Inflammatory macrophage (primary cell): Measurements from ENCODE around the gene LBH.
A peak's percentile ranks its signal among the peaks of the same experiment; 100 is the strongest.

Source experiments
- DNase-seq, 2 donors: peaks; one replicate each; pipeline ENCODE4 v3.0.0-alpha.2; 2020 to 2022

The LBH gene

DNA sequence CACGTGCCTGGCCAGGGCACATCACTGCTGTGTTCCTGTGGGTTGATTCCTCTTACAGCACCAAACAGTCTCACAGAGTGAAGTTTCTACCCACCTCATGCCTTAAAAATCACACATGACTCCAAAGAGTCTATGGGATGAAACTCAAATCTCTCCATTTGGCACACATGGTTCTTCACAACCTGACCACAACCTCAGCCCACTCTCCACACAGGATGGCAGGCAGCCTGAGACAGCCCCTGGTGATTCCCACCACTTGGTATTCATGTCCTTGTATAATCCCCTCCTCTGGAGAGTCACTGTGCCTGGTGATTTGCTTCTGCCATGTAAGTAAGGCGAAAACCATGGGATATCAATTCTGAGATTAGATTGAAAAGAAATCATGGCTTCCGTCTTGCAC, 46.2 kb downstream of the LBH start:
- no peak for DNase-seq

DNA sequence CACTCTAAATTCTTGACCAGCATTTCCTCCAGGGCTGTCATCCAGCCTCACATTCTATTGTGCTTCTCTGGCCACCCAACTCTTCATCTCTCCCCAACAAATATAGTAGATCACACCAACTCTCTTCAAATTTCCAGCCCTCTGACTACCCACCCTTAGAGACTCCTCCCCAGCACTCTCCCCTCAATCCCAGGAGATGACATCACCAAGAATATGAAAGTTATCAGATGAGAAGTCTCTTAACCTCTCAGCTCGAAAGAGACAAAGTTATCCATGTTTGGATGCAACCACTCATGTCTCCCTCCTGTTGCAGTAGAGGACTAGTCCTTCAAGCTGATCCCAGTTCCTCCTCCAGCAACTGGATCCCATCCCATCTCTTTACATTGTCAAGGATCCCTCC, 47.1 kb downstream of the LBH start:
- DNase-seq: no peak

DNA sequence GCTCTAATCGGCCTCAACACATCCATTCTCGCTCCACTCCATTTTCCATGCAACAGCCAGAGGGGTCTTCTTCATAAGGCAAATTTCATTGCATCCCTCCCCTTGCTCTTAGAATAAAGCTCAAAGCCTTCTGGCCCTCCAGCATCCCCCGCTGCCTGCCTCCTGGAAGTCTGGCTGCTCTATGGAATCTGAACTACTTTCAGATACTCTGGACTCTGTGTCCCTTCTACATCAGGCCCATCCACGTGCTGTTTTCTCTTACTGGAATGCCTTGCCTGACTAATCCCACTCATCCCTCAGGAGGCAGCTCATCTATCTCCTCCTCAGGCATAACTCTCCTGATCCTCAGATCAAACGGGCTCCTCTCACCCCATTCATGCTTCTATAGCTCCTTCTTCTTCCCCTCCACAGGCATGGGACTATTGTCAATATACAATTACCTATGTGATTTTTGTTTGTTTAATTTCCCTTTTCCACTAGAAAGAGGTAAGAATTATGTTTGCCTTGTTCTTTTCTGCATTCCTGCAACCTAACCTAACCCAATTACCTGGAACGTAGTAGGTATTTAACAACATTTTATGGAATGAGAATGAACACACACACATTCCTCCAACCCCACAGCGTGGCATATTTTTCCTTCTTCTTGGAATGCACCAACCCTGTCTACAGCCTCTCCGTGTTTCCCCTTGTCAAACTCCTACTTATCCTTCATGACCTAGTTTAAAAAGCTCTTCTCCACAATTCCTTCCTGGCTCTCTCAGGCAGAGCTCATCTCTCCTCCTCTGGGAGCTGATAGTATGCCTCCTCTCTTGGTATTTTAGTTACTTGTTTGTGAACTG, 49.5 kb downstream of the LBH start:
- no peak for DNase-seq

DNA sequence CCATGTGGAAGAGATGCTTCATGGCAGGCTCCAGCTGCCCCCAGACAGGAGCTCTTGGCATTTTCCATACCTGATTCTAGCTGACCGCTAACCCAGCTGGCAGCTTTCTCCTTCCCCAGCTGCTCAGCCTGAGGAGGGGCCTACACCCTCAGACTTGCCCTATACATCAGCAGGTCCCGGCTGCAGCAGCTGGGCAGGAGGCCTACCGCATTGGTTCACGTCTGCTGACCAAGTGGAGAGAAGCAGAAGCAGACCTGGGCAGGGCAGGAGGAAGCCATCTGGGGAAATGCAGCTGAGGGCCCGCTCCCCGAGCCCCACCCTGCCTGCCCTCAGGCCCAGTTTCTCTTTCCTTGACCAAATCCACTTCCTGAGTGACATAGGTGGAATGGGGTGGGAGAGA, 50.7 kb downstream of the LBH start:
- DNase-seq: peak in 1 of 2 donors; percentile 27

DNA sequence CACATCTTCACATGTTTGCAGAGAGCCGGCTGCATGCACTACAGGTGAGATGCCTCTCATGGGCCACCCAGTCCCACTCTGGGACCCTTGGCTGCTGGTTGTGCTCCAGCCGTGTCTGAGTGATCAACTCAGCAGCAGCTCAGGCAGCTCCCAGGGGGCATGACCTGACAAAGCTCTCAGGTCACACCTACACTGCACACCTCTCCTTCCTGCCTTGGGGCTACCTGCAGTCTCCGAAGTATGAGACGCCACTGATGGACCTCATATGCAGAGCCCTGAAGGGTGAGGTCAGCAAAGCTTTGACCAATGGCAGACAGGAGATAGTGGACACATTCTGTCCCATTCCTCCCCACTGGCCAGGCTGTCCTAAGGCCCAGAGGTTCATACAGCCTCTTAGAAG, 51.4 kb downstream of the LBH start:
- no peak for DNase-seq

DNA sequence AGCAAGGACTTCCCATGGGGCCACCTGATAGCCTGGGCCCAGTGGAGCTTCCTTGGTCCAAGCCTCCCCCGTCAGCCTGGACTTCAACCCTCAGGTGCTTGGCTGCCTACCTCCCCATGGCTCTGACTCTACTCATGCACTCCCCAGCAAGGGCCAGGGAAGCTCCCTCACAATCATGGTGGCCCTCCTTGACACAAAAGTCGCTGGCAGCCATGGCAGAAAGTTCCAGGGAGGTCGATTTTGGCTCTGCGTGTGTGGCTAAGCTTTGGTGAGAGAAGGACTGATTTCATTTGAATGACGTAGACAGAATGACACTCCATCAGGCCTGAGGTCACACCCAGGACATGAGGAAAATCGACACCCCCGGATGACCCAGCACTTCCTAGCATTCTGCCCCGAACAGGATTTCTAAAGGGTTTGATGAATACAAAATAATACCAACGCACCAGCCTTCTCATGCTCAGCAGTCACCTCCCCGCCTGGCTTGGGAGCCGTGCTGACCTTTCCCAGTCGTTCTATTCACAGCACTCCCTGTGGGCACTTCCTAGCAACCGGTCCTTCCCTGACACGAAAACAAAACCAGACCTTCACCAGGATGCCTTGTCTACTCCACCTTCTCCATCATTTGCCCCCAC, 52.7 kb downstream of the LBH start:
- no peak for DNase-seq

DNA sequence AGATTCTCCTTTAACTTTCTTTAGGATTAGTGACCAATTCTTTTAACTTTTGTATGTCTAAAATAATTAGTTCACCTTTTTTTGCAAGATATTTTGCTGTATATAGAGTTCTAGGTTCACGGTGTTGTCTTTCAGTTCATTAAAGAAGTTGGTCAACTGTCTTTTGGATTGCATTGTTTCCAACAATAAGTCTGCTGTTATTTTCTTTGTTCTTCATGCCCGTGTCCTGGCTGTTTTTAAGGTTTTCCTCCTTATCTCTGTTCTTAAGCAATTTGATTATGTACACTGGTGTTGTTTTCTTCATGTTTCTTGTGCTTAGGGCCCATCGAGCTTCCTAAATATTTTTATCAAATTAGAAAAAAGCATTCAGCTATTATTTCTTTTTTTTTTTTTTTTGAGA, 54.4 kb downstream of the LBH start:
- DNase-seq: no peak

DNA sequence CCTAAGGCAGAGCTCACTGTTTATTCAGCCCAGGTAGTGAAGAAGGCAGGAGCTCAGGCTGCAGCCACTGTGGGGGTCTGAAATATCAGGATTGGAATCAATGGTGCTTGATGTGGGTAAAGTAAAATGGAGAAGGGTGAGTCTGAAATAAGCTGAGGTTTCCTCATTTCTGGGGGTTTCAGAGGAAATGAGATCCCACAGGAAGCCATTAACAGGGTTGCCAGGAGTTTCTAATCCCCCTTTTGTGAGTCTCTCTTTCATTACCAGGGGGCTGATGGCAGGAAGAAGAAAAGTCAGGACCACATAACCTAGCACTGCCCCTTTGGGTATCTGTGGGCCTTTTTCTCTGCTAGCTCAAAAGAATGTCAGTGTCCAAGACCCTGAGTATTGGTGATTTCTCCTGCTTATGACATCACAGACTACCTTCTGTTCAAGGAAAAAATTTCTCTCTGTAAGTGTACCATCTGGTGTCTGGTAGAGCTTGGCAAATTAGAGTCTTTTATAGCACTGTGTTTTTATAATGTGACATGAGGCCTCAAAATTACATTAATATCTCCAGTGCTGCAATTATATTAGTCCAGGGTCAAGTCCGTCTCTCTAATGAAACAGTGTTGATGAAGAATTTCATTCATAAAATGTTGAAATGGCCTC, 56.0 kb downstream of the LBH start:
- DNase-seq: no peak

DNA sequence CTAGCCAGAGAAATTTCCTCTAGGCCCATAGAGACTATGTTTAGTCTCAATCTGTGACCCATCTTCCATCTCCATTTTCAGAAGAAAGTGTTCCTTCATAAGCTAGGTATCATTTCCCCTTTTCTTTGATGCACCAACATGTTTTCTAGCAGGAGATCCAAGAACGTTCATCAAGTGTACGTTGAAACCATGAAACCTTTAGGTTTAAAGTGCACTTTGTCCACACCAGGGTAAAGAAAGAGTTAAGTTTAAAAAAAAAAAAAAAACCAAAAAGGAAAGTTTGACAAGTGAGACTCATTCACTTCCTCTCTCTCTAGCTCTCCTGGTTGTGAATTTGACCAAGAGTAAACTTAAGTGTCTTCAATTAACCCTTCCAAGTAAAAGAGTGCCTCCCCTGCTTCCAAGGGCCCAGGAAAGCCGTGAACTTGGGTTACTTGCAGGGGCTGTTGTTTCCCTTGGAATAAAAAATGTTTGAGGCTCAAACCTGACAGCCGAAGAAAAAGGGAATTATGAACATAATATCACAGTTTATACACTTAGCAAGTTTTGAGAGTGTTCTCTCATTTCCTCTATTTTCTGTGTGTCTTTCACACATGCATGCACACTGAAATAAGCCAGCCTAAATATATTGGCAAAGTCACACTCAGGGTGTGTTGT, 56.7 kb downstream of the LBH start:
- no peak for DNase-seq

DNA sequence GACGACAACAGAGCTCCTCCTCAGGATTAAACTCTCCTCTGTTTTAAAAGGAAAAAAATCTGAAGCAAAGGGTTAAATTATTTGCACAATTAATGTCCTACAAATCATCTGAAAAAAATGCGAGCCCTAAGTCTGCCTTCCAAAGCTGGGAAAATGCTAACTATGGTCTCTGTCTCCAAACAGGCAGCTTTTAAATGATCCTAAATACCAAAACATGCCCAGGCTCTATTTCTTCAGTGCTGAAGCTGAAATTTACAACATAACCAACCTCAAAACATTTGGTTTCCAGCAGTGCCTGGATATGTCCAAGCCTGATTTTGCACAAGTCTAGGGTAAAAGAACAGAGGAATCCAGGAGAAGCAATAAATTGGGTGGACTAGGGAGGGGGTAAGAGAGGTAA, 57.2 kb downstream of the LBH start:
- no peak for DNase-seq

DNA sequence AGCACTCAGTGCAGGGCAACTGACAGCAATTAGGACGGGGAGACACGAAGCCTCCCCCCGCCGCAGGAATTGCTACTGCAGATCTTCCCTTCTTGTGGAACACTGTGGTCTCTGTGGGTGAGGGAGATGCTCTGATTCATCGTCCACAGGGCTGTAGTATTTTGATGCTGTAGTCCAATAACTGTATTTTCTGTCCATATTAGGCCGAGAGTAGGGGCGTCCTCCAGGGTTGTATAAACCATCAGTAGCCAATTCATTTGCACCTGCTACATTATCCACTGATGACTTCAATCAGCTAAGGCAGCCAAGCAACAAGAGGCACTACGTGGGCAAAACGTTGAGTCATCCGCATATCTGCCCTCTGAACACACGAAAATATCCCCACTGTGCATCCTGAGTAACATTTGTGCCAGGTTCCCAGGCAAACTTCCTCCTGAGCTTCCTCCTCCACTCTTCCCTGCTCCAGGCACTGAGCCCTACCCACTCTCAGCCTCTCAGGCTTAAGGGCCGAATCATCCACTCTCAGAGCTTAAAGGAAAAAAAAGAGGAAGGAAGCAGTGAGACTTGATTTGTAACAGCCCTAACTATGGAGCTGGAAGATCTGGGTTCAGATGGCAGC, 62.1 kb downstream of the LBH start:
- peak; percentile 62 to 70 for DNase-seq

DNA sequence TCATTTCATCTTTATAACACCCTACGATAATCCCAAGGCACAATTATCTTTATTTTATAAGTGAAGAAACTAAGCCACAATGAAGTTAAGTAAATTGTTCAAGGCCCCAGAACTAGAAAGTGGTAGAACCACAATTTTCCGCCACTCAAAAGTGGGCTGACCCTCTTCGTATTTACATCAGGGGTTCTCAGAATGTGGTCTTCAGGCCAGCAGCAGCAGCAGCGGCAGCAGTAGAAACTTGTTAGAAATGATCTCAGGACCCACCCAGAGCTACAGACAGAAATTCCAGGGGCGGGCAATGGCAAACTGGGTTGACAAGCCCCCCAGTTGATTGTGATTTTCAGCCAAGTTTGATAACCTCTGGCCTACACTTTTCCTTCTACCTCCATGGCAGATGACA, 62.8 kb downstream of the LBH start:
- DNase-seq: no peak

DNA sequence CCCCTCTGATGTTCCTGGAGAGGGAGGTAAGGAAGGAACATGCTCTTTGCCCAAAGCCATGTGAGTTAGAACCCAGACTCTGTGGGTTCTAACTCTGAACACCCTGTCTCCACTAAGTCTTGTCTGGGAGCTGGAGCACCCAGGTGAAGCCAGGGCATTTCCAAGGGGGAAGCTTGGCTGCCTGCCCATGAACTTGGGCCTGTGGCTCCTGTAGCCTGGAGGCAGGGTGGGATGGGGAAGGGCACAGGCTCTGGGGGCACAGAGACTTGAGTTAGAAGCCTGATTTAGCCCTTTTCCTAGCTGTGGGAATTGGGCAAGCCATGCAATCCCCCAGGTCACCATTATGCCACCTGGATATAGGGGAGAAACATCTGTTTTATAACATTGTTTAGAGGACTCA, 65.2 kb downstream of the LBH start:
- DNase-seq: no peak

DNA sequence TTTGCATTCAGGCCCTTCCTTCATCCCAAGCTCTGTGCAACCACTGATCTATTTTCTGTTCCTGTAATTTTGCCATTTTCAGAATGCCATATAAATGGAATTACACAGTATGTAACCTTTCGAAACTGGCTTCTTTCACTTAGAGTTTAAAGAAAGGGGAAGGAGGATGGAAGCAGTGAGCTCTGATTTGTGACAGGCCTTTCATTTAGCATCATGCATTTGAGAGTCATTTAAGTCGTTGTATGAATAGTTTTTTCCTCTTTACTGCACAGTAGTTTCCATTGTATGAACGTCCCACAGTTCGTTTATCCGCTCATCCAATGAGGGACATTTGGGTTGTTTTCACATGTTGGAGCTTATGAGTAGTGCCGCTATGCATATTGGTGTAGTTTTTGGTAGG, 67.0 kb downstream of the LBH start:
- DNase-seq: peak in 1 of 2 donors; percentile 42

DNA sequence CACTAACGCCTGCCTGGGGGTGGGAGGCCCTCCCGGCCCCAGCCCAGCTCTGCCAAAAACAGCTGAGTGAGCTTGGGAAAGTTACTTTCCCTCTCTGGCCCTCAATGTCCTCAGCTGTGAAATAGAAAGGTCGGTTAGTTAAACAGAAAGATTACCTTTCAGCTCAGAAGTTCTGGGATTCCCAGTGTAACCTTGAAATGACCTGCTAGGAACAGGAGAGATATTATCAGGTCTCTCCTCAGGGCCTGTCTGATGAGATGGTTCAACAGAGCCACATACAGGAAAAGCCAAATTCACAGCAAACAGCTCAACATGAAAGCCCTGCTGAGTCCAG, 68.8 kb downstream of the LBH start:
- DNase-seq: no peak

DNA sequence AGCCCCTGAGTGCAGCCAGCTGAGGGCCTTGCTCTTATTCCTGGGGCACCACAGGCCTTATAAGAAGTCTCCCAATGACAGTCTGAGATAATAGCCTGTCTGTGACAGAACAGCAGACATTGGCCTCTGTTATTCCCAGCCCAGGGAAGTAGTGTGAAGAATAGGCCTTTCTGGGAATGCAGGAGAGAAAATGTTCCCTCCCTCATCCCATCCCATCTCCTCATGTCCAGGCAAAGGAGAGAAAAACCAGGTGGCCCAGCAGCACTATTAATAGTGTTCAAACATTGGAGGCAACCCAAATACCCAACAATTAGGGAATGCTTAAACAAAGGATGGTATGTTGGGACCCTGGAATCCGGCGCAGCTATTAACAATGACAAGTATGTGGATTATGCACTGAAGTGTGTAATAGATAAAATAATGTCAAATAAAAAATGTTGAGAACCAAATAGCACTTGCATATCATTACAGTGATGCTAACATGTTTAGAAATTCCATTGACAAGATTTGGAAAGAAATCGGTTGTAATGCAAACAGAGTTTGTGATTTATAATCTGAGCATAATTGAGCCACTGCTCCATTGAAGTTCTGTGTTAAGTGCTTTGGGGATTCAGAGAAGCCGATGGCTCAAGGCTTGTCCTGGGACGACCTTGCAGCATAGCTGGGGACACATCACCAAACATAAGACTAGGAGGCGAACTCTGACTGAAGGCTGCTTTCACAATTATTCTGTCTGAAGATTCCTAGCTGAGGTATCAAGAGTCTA, 69.3 kb downstream of the LBH start:
- no peak for DNase-seq

DNA sequence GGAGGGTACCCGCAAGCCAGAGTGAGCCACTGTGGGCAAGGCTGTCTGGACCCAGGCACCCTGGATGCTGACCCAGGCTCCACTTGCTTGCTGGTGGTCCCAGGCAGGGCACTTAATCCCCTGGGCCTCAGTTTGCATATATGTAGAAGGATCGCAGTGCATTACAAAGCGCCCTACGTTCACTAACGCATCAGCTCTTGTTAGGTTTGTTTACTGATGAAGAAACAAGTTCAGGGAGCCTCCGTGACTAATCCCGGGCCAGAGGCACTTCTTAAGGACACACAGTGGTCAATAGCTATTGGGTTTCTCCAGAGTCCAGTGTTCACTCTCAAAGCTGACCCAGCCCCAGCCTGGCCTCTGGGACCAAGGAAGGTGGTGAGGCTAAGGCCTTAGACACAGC, 70.2 kb downstream of the LBH start:
- no peak for DNase-seq

DNA sequence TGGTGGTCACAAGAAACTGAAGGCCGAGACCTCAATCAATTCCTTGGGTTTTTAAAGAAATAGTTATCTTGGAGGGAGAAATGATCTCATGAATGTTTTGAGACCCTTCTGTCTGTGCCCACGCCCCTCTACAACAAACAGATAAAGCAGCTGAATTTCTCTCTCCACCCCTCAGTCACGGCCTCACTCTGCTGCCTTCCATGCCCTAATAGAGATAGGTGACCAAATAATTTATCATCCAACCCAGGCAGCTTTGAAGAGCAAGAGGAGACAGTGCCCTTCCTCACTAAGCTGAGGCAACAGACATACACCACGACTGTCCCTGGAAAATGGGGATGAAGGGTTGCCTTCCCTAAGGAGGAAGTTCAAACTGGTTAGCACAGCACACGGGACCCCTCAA, 71.2 kb downstream of the LBH start:
- no peak for DNase-seq

DNA sequence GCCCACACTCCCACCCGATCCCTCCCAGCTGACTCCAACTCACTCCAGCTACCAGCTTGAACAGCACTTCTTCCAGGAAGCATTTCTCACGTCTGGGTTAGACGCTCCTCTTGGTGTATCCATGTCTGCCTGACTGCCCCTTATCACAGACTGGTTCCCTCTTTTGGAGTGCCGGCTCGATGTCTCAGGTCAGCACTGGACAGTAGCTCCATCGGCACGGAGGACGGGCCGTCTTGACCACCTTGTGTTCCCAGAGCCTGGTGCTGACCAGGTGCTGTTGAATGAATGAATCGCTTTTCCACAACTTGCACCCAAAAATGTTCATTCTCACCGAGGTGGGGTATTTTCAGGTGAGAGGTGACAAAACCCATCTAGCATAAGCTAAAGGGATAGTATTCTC, 71.8 kb downstream of the LBH start:
- no peak for DNase-seq

DNA sequence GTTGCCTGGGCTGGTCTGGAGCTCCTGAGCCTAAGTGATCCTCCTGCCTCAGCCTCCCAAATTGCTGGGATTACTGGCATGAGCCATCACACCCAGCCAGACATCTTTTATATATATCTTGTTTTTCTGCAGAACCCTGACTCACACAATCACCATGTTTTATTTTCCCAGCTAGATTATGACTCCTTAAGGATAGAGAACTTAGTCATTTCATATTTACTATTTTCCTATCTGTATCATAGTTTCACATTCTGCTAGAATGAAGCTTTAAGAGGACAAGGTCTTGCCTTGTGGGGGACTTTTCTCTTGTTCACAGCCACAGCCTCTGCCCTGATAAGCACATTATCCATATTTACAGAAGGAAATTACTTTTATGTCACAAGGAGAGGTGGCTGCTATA, 73.9 kb downstream of the LBH start:
- no peak for DNase-seq

DNA sequence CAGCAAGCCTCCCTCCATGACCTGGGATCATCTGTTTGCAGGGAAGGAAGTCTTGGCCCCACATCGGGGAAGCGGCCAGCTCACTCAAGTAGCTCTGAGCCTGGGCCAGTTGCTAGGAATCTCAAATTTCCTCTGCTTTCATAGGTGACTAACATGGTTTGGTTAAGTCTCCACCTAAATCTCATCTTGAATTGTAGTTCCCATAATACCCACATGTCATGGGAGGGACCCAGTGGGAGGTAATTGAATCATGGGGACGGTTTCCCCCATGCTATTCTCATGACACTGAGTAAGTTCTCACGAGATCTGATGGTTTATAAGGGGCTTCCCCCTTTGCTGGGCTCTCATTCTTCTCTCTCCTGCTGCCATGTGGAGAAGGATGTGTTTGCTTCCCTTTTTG, 75.2 kb downstream of the LBH start:
- no peak for DNase-seq

DNA sequence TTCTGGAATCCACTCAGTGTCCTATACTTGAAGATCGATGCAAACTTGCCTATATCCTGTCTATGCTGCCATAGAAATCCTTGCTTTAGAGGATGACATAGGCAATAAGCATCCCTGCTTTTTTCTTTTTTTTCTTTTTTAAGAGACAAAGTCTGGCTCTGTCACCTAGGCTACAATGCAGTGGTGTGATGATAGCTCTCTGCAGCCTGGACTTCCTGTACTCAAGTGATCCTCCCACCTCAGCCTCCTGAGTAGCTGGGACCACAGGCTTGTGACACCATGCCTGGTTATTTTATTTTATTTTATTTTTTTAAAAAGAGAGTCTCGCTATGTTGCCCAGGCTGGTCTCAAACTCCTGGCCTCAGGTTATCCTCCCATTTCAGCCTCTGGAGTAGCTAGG, 76.9 kb downstream of the LBH start:
- DNase-seq: no peak
